ENCODE results near the gene ST6GAL1.
"Not testable (repeated sequence)": the region's sequence is repeated elsewhere in the genome, so short reads cannot be mapped to it uniquely, and the experiment has no call there.

ST6GAL1 gene

GRCh38 chr3:186930143-186930640 is at the start of gene ST6GAL1:
ST6GAL1 (plus strand) TSS chr3:186930526; CDS start chr3:187042704, 112,178 bp downstream.
- peak; percentile 51 for DNase-seq

GRCh38 chr3:186882150-186882524 is 48.2 kb upstream of the ST6GAL1 start:
- DNase-seq = no peak

- peak; percentile 75 for DNase-seq
Observed at GRCh38 chr3:186882881-186883685, 47.2 kb upstream of the ST6GAL1 start.

- DNase-seq = no peak
Observed at GRCh38 chr3:186883686-186884058, 46.7 kb upstream of the ST6GAL1 start.

GRCh38 chr3:186884868-186885267 is 45.5 kb upstream of the ST6GAL1 start:
- not testable (repeated sequence) for DNase-seq

GRCh38 chr3:186886202-186886981 is 43.9 kb upstream of the ST6GAL1 start:
- no peak for DNase-seq

GRCh38 chr3:186887507-186887938 is 42.8 kb upstream of the ST6GAL1 start:
- DNase-seq = not testable (repeated sequence)

GRCh38 chr3:186888569-186888968 is 41.8 kb upstream of the ST6GAL1 start:
- DNase-seq = no peak

GRCh38 chr3:186889698-186890097 is 40.6 kb upstream of the ST6GAL1 start:
- not testable (repeated sequence) for DNase-seq

- DNase-seq = no peak
Observed at GRCh38 chr3:186890911-186891310, 39.4 kb upstream of the ST6GAL1 start.

- not testable (repeated sequence) for DNase-seq
Observed at GRCh38 chr3:186893071-186893470, 37.3 kb upstream of the ST6GAL1 start.

- DNase-seq = no peak
Observed at GRCh38 chr3:186895406-186895805, 34.9 kb upstream of the ST6GAL1 start.

- no peak for DNase-seq
Observed at GRCh38 chr3:186896006-186896405, 34.3 kb upstream of the ST6GAL1 start.

- DNase-seq = no peak
Observed at GRCh38 chr3:186896875-186897274, 33.5 kb upstream of the ST6GAL1 start.

- no peak for DNase-seq
Observed at GRCh38 chr3:186901135-186901734, 29.1 kb upstream of the ST6GAL1 start.

GRCh38 chr3:186902154-186902553 is 28.2 kb upstream of the ST6GAL1 start:
- peak; percentile 73 for DNase-seq

GRCh38 chr3:186902713-186903112 is 27.6 kb upstream of the ST6GAL1 start:
- DNase-seq = no peak

- DNase-seq = not testable (repeated sequence)
Observed at GRCh38 chr3:186903676-186904075, 26.6 kb upstream of the ST6GAL1 start.

GRCh38 chr3:186907075-186907474 is 23.3 kb upstream of the ST6GAL1 start:
- not testable (repeated sequence) for DNase-seq

- DNase-seq = no peak
Observed at GRCh38 chr3:186909078-186909853, 21.1 kb upstream of the ST6GAL1 start.

GRCh38 chr3:186915806-186916796 is 14.2 kb upstream of the ST6GAL1 start:
- no peak for DNase-seq

Data from kidney glomerular epithelial cell (primary cell).